Activated CD4-positive, alpha-beta T cell treated with anti-CD3 and anti-CD28 coated beads for 1 hour (primary cell): ENCODE results near the gene SLC25A25.

Experiments used
- DNase-seq: peaks from one replicate; pipeline ENCODE4 v3.0.0-alpha.2; 2020

The SLC25A25 gene

DNA sequence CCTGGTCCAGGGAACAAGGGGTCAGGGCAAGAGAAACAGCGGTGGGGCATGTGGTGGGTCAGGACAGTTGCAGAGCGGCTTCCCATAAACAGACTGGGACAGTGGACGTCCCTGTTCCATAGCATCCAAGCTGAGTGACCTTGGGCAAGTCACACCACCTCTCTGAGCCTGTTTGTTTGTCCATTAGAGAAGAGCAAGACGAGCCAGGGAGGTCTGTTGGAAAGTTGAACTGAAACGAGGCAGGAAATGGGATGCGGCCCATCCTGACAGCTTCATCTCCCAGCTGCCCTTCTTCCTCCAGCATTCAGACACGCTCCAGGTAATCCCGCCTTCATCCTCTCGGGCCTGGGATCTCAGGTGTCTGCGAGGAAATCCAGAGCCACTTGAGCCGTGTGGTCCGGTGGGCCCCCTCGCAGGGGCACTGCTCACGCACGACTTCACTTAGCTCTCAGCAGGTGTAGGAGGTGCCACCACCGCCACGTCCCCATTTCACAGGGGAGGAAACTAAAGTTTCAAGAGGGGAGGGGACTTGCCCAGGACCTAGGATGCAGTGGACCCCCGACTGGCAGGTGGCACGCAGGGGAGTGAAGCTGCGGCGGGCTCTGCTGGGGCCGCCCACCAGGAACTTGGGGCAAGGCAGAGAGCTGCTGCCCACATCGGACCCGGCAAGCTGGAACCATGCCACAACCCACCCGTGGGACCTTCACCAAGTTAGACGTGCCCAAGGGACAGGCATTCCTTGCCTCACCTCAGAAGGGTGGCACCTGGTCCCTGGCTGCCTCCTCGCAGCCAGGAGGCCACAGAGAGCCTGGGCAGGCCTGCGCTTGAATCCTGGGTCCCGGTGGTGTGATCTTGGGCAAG, 46.5 kb downstream of the SLC25A25 start:
- DNase-seq, result no peak

DNA sequence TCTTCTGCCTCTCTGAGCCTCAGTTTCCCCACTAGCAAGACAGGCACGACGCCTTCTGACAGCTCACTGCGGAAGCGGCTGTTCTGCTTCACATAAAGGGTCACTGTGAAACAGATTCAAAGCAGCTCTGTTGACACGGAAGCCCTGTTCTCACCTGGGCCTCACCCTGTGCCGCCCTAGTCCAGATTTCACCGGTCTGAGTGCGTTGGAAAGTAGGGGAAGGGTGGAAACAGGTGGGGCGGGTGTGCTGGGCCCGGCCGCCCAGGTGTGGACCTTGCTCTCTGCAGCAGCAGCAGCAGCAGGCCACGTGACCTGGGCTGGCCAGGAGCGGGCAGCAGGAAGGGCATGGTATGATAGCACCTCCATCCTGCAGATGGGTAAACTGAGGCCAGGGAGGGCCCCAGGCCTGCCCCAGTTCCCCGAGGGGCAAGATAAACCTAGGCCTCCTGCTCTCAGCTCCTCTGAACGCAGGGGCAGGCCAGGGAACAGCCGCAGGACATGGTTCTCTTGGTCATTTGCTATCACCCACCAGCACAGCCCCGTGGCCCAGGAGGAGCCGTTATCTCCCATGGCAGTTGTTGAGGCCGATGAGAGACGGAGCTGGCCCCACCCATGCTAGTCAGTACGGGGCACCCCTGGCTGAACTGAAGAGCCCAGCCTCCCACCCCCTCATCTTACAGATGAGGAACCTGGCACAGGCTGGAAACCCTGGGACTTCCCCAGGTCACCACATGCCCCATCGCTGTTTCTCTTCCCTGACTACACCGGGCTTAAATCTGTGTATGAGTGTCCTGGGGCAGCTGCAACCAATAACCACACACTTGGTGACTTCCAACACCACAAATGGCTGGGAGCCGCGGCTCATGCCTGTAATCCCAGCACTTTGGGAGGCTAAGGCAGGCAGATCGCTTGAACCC, 47.4 kb downstream of the SLC25A25 start:
- no peak for DNase-seq

DNA sequence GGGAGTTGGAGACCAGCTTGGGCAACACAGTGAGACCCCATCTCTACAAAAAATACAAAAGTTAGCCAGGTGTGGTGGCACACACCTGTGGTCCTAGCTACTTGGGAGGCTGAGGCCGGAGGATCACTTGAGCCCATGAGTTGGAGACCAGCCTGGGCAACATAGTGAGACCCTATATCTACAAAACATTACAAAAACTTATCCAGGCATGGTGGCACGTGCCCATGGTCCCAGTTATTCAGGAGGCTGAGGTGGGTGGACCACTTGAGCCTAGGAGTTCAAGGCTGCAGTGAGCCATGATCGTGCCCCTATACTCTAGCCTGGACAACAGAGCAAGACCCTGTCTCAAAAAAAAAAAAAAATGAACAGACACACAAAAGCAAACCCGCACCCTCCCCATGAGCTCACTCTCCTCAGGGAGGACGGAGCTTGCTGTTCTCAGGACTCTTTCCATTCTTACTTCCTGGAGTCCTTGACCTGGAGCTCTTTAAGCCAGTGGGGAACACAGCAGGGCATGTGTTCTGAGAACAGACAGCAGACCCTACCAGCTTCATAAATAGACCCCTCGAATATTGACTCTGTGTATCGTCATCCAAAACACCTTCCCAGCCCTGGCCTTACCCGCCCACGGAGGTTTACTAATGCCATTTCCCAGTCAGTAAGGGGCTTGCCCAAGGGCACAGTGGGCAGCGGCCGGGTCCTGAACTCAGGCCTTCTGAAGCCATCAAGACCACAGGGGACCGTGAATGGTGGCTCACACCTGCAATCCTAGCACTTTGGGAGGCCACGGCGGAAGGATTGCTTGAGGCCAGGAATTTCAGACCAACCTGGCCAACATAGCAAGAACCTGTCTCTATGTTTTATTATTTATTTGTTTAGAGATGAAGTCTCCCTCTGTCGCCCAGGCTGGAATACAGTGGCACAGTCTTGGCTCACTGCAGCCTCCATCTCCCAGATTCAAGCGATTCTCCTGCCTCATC, 48.4 kb downstream of the SLC25A25 start:
- no peak for DNase-seq

DNA sequence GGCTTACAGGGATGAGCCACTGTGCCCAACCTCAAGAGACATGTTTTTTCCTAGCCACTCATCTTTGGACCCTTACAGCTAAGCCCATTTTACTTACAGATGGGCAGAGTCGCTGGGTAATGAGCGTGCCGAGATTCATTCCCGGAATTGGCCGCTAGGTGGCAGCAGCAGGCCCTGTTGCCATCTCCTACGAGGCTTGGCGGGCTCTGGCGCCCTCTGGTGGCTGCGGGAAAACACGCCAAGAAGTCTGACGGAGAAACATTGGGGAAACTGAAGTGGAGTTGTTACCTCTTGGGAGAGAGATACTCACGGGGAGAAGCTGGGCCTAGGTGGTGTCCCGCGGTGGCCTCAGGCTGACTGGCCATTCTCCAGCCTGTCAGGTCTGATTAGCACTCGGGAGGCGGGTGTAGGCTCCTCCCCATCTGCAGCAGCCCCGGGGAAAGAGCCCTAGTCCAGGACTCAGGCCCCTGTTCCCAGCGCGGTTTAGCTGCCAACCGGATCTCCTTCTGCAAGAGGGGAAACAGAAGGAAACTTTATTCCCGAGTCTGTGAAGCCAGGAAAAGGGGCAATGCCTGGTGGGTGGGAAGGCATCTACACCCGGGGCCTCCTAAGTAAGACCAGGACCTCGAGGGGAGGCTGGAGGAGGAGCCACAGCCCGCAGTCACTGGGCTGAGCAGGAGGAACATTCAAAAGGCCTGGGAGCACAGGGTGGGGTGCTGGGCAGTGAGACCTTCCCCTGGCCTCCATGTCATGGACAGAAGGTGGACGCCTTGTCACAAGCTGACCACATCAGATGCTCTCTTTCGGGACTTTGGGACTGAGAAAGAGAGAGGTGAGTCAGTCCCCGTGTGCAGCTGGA, 49.8 kb downstream of the SLC25A25 start:
- peak; percentile 94 for DNase-seq

DNA sequence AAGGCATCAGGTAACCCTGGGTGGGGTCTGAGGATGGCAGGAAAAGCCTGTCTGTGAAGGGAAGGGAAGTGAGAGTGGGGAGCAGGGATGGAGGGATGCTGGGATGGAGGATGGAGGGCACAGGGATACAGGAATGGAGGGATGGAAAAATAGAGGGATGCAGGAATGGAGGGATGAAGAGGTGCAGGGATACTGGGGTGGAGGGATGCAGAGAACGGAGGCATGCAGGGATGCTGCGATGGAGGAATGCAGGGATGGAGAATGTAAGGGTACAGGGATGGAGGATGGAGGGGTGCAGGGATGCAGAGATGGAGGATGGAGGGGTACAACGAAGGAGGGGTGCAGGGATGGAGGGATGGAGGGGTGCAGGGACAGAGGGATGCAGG, 50.4 kb downstream of the SLC25A25 start:
- DNase-seq, result no peak

DNA sequence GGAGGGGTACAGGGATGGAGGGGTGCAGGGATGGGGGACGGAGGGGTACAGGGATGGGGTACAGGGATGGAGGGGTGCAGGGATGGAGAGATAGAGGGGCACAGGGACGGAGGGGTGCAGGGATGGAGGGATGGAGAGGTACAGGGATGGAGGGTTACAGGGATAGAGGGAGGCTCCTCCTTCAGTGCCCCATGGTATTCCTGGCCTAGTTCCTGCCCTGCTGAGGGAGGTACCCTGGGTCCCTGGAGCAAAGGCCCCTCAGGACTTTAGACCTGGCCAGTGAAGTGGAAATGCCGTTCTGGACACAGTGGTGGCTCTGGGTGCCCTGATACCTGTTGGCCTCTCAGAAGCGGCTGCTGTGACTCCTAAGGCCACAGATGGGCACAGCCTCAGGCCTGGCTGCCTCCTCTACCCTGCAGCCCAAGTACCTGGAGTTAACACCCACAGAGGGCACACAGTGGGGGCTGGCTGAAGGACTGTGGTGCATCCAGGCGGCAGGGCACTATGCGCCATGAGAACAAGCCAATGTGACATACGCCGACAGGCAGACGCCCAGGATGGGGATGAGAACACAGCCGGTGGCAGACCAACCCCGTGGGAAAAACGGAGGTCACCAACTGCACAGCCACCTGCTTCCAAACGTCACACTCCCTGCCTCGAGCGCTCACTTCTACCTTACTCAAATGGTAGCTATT, 51.1 kb downstream of the SLC25A25 start:
- no peak for DNase-seq

DNA sequence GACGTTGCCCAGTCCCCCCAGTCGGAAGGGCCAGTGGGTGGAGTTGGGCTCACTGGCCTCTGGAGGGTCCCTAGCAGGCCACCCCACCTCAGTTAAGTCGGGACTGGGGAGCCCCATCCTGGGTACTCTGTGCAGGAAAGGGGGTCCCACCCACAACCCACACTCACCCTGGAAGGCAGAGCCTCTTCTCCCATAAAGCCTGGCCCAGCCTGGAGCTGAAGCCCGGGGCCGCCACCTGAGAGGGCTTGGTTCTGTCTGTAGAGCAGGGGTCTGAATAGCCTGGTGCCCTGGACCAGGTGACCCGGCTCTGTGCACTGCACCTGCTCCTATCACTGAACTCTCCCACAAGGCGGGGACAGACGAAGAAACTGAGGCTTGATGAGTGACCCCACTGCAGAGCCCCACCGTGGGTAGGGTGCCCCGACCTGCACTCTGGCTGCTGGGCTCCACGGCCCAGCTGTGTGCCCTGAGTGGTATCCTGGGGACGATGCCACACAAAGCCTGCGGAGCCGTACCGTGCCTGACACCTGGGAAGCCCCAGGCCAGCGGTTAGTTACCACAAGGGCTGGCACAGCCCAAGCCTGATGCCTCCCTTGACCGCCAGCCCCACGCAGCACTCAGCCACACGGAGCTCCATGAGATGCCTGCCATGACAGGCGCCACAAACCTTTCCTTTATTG, 52.2 kb downstream of the SLC25A25 start:
- DNase-seq, result no peak

DNA sequence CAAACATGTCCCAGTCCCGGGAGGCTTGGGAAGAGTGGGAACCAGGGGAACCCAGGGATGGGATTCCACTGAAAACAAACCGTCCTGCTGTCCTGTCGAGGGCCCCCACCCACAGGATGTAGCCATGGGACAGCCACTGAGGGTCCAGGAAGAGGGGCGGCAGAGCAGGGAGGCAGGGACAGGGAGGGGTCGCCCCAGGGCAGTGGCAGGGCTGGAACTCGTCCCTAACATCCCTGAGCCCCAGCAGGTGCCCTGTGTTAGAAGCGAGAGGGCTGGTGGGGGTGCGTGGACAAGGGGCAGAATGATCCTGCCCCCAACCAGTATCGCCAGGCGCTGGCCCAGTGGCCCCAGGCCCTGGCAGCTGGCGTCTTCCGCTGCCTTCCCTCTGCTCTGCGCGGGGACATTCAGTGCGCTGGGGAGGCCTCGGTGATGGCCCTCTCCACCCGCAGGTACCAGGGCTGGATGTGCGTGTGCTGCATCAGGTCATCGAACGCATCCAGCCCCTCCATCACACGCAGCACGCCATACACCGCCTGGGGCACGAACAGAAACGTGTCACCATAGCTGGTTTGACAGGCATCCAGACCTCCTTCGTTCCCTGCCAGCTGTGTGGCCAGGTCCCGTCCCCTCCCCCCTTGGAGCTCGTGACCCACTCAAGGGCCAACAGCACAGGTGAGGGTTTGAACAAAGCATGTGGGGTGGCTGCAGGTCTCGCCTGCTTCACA, 52.9 kb downstream of the SLC25A25 start:
- DNase-seq, result no peak

DNA sequence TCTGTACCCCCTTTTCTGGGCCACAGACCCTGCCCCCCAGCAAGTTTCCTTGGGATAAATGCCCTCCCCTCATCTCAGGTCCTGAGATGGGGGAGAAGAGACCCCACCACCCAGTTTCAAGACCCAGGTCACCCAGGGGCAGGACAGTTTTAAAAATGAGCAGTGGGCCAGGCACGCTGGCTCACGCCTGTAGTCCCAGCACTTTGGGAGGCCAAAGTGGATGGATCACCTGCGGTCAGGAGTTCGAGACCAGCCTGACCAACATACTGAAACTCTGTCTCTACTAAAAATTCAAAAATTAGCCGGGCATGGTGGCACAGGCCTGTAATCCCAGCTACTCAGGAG, 53.4 kb downstream of the SLC25A25 start:
- no peak for DNase-seq

DNA sequence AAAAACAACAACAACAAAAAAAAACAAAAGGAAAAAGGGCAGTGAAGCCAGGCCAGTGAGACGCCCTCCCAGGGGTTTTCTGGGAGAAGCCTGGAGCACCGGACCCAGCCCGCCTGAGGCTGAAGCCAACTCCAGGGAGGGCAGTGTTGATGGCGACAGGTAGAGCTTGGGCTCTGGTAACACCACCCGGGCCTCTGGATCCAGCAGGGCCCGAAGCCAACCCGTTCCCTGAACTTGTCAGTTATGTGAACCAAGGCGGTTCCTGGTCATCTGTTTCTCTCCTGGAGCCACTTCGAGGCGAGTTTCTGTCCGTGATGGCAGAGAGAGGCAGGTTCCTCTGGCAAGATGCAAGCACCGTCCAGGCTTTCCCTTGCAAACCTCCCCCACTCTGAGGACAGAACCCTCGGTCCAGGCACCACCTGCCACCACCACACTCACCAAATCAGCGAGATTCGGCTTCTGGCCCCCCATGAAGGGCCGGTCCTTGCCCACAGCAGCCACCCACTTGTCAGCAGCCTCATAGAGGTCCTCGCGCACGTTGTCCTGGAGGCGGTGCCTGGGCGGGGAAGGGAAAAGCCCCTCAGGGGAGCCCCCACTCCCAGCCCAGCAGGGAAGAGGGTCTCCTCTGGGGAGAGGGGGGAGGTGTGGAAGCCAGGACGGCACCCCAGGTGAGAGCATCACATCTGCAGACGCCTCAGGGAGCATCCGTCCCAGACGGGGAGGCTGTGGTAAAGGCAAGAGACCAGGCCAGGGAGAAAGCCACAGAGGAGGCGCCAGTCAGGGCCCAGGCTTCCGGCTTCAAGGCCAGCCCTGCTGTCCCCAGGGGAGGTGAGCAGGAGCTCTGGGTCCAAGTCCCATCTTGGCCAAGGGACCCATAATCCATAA, 54.1 kb downstream of the SLC25A25 start:
- DNase-seq, result no peak

DNA sequence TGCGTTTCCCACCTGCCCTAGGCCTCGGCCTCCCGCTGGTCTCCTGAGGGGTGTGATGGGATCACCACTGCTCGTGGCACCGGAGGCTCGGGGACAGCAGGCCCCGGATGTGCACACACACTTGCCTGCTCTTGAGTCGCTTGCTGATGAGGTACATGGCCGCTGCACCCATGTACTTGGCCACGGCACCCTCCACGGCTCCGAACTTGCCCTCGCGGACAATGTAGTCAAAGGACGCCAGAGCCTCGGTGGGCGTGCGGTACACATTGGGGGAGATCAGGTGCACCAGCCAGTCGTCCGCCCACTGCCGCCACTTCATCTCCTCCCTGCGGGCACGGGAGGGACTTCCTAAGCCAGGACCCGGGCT, 54.8 kb downstream of the SLC25A25 start:
- DNase-seq, result no peak

DNA sequence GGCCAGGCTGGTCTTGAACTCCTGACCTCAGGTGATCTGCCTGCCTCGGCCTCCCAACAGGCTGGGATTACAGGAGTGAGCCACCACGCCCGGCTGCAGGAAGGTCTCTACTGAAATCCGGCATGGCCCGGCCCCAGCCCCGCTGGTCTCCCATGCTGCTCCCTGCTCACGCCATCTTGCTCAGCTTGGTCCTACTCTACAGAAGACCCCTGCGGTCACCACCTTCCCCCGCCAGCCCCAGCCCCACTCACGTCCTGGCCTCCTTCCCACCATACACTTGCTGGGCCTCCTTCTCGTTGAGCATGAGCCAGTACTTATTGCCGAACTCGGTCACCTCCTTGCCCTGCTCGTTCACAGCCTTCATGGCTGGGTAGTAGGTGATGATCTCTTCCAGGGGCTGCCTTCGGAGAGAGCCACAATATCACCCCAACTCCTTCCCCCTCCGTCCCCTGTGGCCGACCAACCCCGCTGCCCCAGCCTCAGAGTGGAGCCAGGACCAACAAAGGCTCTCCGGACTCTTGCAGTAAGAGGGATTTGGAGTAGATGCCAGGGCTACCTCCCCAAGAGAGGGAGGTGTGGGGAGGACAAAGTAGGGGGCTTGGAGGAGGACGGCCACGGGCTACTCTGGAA, 55.5 kb downstream of the SLC25A25 start:
- no peak for DNase-seq

DNA sequence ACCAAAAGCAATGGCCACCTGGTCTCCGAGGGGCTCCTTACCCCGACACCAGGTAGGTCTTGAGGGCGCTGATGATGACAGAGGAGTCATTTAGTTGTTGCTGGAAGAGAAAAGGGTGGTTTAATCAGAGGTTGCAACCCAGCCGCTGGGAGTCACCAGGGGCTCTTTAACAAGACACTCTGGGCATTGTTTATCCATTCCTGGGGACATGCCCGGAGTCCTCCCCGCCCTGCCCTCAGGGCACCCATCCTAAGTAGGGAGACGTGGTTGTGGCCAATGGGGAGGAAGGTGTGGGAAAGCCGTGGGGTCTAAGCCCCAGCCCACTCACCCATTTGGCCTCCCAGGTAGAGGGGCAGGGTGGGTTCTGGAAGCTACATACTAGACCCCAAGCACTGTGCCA, 56.4 kb downstream of the SLC25A25 start:
- DNase-seq, result no peak

DNA sequence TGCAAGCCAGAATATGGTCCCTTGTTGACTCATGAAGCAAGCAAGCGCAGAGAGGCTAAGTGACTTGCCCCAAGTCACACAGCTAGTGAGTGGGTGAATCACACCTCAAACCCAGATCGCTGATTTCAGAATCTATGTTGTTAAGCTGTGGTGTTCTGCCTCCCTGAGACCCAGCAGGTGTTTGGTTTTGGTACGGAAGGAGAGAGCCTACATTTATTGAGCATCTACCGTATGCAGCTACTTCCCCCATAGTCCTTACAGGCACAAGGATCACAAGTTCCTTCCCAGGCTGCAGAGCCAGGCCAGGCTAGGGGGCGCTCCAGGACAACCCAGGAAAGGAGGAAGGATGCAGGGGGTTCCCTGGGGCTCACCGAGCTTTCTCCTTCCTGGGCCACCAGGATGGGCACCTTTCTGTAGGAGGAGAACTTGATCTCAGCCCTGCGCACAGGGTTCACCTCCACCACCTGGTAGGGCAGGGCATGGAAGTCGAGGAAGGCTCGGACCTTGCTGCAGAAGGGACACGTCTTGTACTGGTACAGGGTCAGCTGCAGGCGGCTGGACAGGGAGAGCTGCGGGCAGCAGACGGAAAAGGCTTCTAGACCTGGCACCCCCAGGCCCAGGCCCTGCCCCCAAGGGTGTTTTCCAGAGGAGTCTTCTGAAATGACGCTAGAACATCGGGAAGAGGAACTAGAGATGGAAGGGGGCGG, 57.0 kb downstream of the SLC25A25 start:
- DNase-seq, result no peak

DNA sequence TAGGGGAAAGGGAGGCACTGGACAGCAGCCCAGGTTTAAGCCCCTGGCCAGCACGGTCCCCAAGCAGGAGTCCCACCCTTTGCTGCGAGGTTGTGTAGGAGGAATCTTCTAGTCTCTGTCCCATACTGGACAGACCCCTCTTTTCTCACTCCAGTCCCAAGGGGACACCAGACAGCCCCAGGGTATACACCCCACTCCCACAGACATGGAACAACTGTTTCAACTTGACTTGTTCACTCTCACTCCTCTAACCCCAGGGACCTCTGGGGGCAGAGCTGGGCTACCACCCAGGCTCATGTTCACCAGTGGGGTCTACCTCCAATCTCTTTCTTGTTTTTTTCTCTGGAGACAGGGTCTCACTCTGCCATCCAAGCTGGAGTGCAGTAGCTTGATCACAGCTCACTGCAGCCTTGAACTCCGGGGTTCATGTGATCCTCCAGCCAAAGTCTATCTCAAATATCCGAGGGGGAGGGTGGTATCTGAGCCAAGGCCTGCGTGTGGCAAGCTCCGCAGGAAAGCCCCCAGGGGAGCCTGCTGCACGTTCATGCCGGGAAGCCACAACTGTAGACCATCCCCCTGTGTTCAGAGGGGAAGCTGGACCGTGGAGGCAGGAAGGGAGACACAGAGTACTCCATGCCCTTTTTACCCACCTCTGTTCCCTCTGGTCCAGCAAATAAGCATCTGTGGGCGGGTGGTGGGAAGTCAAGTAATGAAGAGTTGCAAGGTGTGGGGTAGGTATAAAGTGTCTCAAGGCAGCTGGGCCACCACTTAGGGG, 57.7 kb downstream of the SLC25A25 start:
- no peak for DNase-seq

DNA sequence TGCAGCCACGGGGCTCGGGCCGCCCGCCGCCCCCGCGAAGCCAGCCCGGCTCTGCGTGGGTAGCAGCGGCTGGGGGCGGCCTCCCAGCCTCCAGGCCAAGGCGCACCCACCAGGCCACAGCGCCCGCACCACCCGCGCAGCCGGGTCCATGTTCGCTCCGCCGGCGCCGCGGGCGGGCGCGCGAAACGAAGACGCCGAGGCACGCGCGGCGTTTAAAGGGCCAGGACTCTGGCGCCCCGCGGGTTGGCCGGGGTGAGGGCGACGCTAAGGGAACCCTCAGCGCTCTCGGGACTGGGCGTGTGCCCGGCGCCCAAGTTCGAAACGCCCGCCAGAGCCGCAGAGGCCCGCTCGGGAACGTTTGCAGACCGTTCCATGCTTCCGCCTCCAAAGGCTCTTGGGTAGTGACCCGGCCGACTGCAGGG, 59.5 kb downstream of the SLC25A25 start, which contains the start of gene PTGES2:
TSS of gene PTGES2 (minus strand) at position 162 of the 422 bp plus-strand sequence. CDS start at position 150, 12 bp downstream.
- DNase-seq, result peak; percentile 69
